SU-DHL-6 (cell line): Measurements from ENCODE around the gene HID1.

ENCODE experiments used
- CTCF ChIP-seq: fragments of 200-600 bp; sonication (generic); IDR thresholded peaks from one replicate; pipeline ENCODE4 v1.5.1; 2017; ENCODE audit warnings: antibody characterized with exemption, mild to moderate bottlenecking, low read length, moderate library complexity; ENCODE audit not compliant: insufficient read depth, poor library complexity, severe bottlenecking
- EZH2phosphoT487 ChIP-seq: fragments of 200-600 bp; sonication (generic), shearing (Covaris generic); conservative IDR thresholded peaks from 2 replicates; pipeline ENCODE4 v1.6.1; 2018; ENCODE audit warnings: mild to moderate bottlenecking, antibody characterized with exemption, low read length, moderate library complexity, mixed read lengths

- TF ChIP-seq EZH2phosphoT487 (no peak), CTCF (no peak)
These were observed 36.7 kb downstream of the HID1 start, which contains the start of gene OTOP3 for GRCh38 chr17:74935585-74936469.
